Activated gamma-delta T cell (primary cell): Measurements from ENCODE around the gene TNN.

Experiments used
- DNase-seq: peaks from one replicate; lab custom pipeline; 2025; lab: John Stamatoyannopoulos, UW

The TNN gene

GRCh38 chr1:175176246-175176645 is 108.6 kb downstream of the TNN start:
- no peak for DNase-seq

GRCh38 chr1:175178056-175178455 is 110.4 kb downstream of the TNN start:
- DNase-seq = no peak

- no peak for DNase-seq
Measured at GRCh38 chr1:175178456-175178855, 110.8 kb downstream of the TNN start.

- DNase-seq = no peak
Measured at GRCh38 chr1:175179837-175180590, 112.4 kb downstream of the TNN start.

- DNase-seq = no peak
Measured at GRCh38 chr1:175182201-175182746, 114.6 kb downstream of the TNN start.

- DNase-seq = no peak
Measured at GRCh38 chr1:175183586-175183985, 116.0 kb downstream of the TNN start.

- DNase-seq = no peak
Measured at GRCh38 chr1:175185903-175186302, 118.3 kb downstream of the TNN start.

- DNase-seq = no peak
Measured at GRCh38 chr1:175186433-175187160, 119.0 kb downstream of the TNN start.

- DNase-seq = no peak
Measured at GRCh38 chr1:175188936-175189335, 121.3 kb downstream of the TNN start.

- DNase-seq = no peak
Measured at GRCh38 chr1:175191659-175192058, 124.0 kb downstream of the TNN start.

- no peak for DNase-seq
Measured at GRCh38 chr1:175192111-175192629, 124.5 kb downstream of the TNN start.

- DNase-seq = peak; percentile 45
Measured at GRCh38 chr1:175192630-175193526, 125.2 kb downstream of the TNN start, which contains the start of gene KIAA0040. TSS of gene KIAA0040 (minus strand) at chr1:175192776. CDS start at chr1:175161013, 31,763 bp downstream.

GRCh38 chr1:175193527-175193910 is 125.9 kb downstream of the TNN start:
- DNase-seq = no peak

GRCh38 chr1:175195281-175195680 is 127.6 kb downstream of the TNN start:
- DNase-seq = no peak

GRCh38 chr1:175195798-175196197 is 128.2 kb downstream of the TNN start:
- no peak for DNase-seq

GRCh38 chr1:175197531-175197930 is 129.9 kb downstream of the TNN start:
- DNase-seq = no peak
